ENCODE results near the gene RSRC1.

GRCh38 chr3:158272081-158272480 is 162.2 kb downstream of the RSRC1 start:
- TF ChIP-seq, protein P1, sequence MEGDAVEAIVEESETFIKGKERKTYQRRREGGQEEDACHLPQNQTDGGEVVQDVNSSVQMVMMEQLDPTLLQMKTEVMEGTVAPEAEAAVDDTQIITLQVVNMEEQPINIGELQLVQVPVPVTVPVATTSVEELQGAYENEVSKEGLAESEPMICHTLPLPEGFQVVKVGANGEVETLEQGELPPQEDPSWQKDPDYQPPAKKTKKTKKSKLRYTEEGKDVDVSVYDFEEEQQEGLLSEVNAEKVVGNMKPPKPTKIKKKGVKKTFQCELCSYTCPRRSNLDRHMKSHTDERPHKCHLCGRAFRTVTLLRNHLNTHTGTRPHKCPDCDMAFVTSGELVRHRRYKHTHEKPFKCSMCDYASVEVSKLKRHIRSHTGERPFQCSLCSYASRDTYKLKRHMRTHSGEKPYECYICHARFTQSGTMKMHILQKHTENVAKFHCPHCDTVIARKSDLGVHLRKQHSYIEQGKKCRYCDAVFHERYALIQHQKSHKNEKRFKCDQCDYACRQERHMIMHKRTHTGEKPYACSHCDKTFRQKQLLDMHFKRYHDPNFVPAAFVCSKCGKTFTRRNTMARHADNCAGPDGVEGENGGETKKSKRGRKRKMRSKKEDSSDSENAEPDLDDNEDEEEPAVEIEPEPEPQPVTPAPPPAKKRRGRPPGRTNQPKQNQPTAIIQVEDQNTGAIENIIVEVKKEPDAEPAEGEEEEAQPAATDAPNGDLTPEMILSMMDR (conservative IDR thresholded peaks at IDR 0.05 in 1 of 2, IDR thresholded peaks at IDR 0.05 in 1 of 2; ENCODE audit: low read depth in 1 of 2, low read length in 2 of 2), result no peak
- no peak for TF ChIP-seq EZH2 (IDR thresholded peaks at IDR 0.05; ENCODE audit: low read length, missing control alignments)
